ENCODE data around the gene OVCA2. TPM values are rescaled to one million over a fixed set of nuclear protein-coding genes. Genes with fewer than 3 reads are reported as not detected.

OVCA2 gene
- polyA plus RNA-seq, 2 of the 4 experiments (the other 2 are of a cell fraction) = 54.6 to 66.3 TPM

DNA sequence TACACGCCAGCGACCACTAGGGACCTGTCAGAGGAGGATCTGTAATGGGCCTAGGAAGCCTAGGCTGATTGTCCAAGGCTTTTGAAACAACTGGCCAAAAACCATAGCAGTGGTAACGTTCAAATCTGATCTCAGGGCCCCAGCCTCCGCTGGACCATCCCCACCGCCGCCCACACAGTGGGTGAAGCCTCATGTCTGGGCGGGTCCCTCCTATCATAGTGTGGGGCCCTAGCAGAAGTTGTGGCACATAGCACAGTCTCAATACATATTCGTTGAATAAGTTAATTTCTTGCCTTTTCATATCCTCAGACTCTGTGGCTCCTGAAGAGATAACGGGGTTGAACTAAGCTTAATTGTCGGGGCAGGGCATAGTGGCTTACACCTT lies 11.1 kb upstream of the OVCA2 start:
- POLR2A ChIA-PET = interaction anchor here (0.6 to 1.1 kb wide), 2 partner anchors 10 to 251 kb away, joined by 3 read pairs; no protein-coding TSS in a partner anchor
- H3K9me3 ChIP-seq = no peaks in the 10 kb centered on the region
- ATAC-seq = no peak; a peak in 3 of 6 replicates
- H3K27ac ChIP-seq = peak overlapping the region; percentile 8 to 90; a peak in 4 of 6 replicates
- H3K4me2 ChIP-seq = peak overlapping the region; percentile 83
- TF ChIP-seq, protein P1, sequence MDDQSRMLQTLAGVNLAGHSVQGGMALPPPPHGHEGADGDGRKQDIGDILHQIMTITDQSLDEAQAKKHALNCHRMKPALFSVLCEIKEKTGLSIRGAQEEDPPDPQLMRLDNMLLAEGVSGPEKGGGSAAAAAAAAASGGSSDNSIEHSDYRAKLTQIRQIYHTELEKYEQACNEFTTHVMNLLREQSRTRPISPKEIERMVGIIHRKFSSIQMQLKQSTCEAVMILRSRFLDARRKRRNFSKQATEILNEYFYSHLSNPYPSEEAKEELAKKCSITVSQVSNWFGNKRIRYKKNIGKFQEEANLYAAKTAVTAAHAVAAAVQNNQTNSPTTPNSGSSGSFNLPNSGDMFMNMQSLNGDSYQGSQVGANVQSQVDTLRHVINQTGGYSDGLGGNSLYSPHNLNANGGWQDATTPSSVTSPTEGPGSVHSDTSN (IDR thresholded peaks at IDR 0.05) = 0 out of 2 replicates have a peak, but pooled peaks have one; percentile 23
- peak; percentile 53 to 80; a peak in 2 of 5 replicates for TF ChIP-seq RAD21 (conservative IDR thresholded peaks at IDR 0.05 in 1 of 2, IDR thresholded peaks at IDR 0.05 in 1 of 2)
- TF ChIP-seq HEYL (CRISPR knock-in tag; IDR thresholded peaks at IDR 0.05) = no peak
- TF ChIP-seq, protein P2, sequence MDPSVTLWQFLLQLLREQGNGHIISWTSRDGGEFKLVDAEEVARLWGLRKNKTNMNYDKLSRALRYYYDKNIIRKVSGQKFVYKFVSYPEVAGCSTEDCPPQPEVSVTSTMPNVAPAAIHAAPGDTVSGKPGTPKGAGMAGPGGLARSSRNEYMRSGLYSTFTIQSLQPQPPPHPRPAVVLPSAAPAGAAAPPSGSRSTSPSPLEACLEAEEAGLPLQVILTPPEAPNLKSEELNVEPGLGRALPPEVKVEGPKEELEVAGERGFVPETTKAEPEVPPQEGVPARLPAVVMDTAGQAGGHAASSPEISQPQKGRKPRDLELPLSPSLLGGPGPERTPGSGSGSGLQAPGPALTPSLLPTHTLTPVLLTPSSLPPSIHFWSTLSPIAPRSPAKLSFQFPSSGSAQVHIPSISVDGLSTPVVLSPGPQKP (IDR thresholded peaks at IDR 0.05; ENCODE audit: low read depth, low read length) = no peak
- peak; percentile 28; the same call in 1 of the 3 replicates for TF ChIP-seq SMC3 (IDR thresholded peaks at IDR 0.05)
- TF ChIP-seq, protein P3, sequence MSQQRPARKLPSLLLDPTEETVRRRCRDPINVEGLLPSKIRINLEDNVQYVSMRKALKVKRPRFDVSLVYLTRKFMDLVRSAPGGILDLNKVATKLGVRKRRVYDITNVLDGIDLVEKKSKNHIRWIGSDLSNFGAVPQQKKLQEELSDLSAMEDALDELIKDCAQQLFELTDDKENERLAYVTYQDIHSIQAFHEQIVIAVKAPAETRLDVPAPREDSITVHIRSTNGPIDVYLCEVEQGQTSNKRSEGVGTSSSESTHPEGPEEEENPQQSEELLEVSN (IDR thresholded peaks at IDR 0.05; ENCODE audit: borderline replicate concordance, low read depth) = 0 out of 2 replicates have a peak, but pooled peaks have one; percentile 24
- TF ChIP-seq, protein P4, sequence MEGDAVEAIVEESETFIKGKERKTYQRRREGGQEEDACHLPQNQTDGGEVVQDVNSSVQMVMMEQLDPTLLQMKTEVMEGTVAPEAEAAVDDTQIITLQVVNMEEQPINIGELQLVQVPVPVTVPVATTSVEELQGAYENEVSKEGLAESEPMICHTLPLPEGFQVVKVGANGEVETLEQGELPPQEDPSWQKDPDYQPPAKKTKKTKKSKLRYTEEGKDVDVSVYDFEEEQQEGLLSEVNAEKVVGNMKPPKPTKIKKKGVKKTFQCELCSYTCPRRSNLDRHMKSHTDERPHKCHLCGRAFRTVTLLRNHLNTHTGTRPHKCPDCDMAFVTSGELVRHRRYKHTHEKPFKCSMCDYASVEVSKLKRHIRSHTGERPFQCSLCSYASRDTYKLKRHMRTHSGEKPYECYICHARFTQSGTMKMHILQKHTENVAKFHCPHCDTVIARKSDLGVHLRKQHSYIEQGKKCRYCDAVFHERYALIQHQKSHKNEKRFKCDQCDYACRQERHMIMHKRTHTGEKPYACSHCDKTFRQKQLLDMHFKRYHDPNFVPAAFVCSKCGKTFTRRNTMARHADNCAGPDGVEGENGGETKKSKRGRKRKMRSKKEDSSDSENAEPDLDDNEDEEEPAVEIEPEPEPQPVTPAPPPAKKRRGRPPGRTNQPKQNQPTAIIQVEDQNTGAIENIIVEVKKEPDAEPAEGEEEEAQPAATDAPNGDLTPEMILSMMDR (IDR thresholded peaks at IDR 0.05) = peak; percentile 52; the same call in 2 of the 3 replicates
- DNase-seq (ENCODE audit: low read depth in 1 of 2, low spot score in 1 of 2) = peak in 1 of 2 experiments; percentile 92
- CTCF ChIA-PET = interaction anchor here (0.5 to 17.0 kb wide), 11 partner anchors 11 to 332 kb away, joined by 3 to 420 read pairs (median 6); partner anchors contain the start of genes HIC1 and OVCA2
- FAIRE-seq = no peak
- H3K4me1 ChIP-seq = peaks cover 21% of the 10 kb centered on the region
- 23% methylated on average over 10 of the region's 10 CpGs for WGBS (ENCODE audit: missing lambda C conversion rate)
- H3K4me3 ChIP-seq = peak overlapping the region; percentile 80

DNA sequence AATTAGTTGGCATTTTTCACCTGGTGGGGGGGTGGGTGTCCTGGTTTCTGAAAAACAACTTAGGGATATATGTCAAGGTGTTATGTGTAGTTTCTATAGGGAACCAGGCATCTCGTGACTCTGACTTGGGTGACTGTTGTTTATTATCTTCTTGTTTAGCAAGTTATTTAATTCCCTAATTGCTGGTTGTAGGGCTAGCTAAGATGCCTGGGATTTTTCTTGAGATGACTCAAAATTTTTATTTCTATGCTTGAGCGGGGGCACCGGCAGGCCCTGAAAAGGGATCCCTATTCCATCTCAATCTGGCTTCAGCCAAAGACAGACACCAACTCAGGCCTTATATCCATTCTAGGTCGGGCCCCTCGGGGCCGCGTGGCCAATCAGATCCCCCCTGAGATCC lies 8.7 kb upstream of the OVCA2 start:
- Histone ChIP-seq H3K4me1 (peaks cover 21% of the 10 kb centered on the region), H3K4me2 (no peak overlapping the region), H3K27ac (no peak overlapping the region), H3K9me3 (no peaks in the 10 kb centered on the region), H3K4me3 (no peak overlapping the region)
- ATAC-seq (no peak), FAIRE-seq (no peak), DNase-seq (ENCODE audit: low read depth in 1 of 2, low spot score in 1 of 2) (no peak)
- WGBS (ENCODE audit: missing lambda C conversion rate) = 85% methylated on average over 7 of the region's 7 CpGs
- ChIA-PET CTCF (interaction anchor here (1.0 to 17.0 kb wide), 6 partner anchors 9 to 144 kb away, joined by 3 to 420 read pairs (median 108); partner anchors contain the start of gene OVCA2), POLR2A (no interaction called here)
- no peak for TF ChIP-seq ESRRA (IDR thresholded peaks at IDR 0.05; ENCODE audit: borderline replicate concordance, low read length)
- TF ChIP-seq, protein P5, sequence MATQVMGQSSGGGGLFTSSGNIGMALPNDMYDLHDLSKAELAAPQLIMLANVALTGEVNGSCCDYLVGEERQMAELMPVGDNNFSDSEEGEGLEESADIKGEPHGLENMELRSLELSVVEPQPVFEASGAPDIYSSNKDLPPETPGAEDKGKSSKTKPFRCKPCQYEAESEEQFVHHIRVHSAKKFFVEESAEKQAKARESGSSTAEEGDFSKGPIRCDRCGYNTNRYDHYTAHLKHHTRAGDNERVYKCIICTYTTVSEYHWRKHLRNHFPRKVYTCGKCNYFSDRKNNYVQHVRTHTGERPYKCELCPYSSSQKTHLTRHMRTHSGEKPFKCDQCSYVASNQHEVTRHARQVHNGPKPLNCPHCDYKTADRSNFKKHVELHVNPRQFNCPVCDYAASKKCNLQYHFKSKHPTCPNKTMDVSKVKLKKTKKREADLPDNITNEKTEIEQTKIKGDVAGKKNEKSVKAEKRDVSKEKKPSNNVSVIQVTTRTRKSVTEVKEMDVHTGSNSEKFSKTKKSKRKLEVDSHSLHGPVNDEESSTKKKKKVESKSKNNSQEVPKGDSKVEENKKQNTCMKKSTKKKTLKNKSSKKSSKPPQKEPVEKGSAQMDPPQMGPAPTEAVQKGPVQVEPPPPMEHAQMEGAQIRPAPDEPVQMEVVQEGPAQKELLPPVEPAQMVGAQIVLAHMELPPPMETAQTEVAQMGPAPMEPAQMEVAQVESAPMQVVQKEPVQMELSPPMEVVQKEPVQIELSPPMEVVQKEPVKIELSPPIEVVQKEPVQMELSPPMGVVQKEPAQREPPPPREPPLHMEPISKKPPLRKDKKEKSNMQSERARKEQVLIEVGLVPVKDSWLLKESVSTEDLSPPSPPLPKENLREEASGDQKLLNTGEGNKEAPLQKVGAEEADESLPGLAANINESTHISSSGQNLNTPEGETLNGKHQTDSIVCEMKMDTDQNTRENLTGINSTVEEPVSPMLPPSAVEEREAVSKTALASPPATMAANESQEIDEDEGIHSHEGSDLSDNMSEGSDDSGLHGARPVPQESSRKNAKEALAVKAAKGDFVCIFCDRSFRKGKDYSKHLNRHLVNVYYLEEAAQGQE (IDR thresholded peaks at IDR 0.05) = no peak
- TF ChIP-seq JUN (IDR thresholded peaks at IDR 0.05) = no peak
- no peak for TF ChIP-seq FOSL2 (IDR thresholded peaks at IDR 0.05)
- no peak for TF ChIP-seq FOSL2 (CRISPR knock-in tag; IDR thresholded peaks at IDR 0.05)
- TF ChIP-seq, protein P3 (IDR thresholded peaks at IDR 0.05; ENCODE audit: borderline replicate concordance, low read depth) = no peak
- no peak for TF ChIP-seq RFX5 (IDR thresholded peaks at IDR 0.05)
- no peak for TF ChIP-seq ZNF302 (CRISPR knock-in tag; IDR thresholded peaks at IDR 0.05)
- TF ChIP-seq HOXB5 (CRISPR knock-in tag; IDR thresholded peaks at IDR 0.05) = no peak
- TF ChIP-seq JUNB (IDR thresholded peaks at IDR 0.05) = no peak
- TF ChIP-seq, protein P6, sequence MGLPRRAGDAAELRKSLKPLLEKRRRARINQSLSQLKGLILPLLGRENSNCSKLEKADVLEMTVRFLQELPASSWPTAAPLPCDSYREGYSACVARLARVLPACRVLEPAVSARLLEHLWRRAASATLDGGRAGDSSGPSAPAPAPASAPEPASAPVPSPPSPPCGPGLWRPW (IDR thresholded peaks at IDR 0.05) = no peak
- no peak for TF ChIP-seq KDM5A (IDR thresholded peaks at IDR 0.05)
- TF ChIP-seq PHF8 (IDR thresholded peaks at IDR 0.05; ENCODE audit: borderline replicate concordance, low read depth) = no peak
- TF ChIP-seq CBX2 (IDR thresholded peaks at IDR 0.05; ENCODE audit: borderline replicate concordance, low read depth) = no peak
- no peak for TF ChIP-seq TFCP2L1 (CRISPR knock-in tag; IDR thresholded peaks at IDR 0.05)
- no peak for TF ChIP-seq NR3C1 (IDR thresholded peaks at IDR 0.05)
- no peak for TF ChIP-seq POLR2AphosphoS2 (conservative IDR thresholded peaks at IDR 0.05; ENCODE audit: low read length)
- TF ChIP-seq CHD2 (IDR thresholded peaks at IDR 0.05; ENCODE audit: low read length, partially characterized antibody) = no peak
- TF ChIP-seq, protein P1 (IDR thresholded peaks at IDR 0.05) = no peak

Measured in A549 (cell line).